Ecto neural progenitor cell (in vitro differentiated cells): ENCODE data around the gene DYNC1H1.

Source experiments
- DNase-seq: peaks from one replicate; pipeline ENCODE4 v3.0.0-alpha.2; 2018; ENCODE audit warnings: low spot score

DYNC1H1 gene

GRCh38 chr14:102000902-102001301 is 36.5 kb downstream of the DYNC1H1 start:
- no peak for DNase-seq

- no peak for DNase-seq
These were observed 41.0 kb downstream of the DYNC1H1 start for GRCh38 chr14:102005336-102005735.

- DNase-seq: no peak
These were observed 43.6 kb downstream of the DYNC1H1 start for GRCh38 chr14:102007916-102008418.

- DNase-seq: no peak
These were observed 44.5 kb downstream of the DYNC1H1 start for GRCh38 chr14:102008891-102009290.

- no peak for DNase-seq
These were observed 47.3 kb downstream of the DYNC1H1 start for GRCh38 chr14:102011631-102012030.

GRCh38 chr14:102012336-102012735 is 48.0 kb downstream of the DYNC1H1 start:
- DNase-seq: no peak

- no peak for DNase-seq
These were observed 49.4 kb downstream of the DYNC1H1 start for GRCh38 chr14:102013669-102014200.

- no peak for DNase-seq
These were observed 50.8 kb downstream of the DYNC1H1 start for GRCh38 chr14:102015045-102015685.

GRCh38 chr14:102015771-102016170 is 51.4 kb downstream of the DYNC1H1 start:
- no peak for DNase-seq

- DNase-seq: no peak
These were observed 52.2 kb downstream of the DYNC1H1 start for GRCh38 chr14:102016420-102017090.

- DNase-seq: no peak
These were observed 53.9 kb downstream of the DYNC1H1 start for GRCh38 chr14:102018251-102018650.

- DNase-seq: no peak
These were observed 54.7 kb downstream of the DYNC1H1 start for GRCh38 chr14:102019006-102019540.

GRCh38 chr14:102020058-102020971 is 55.9 kb downstream of the DYNC1H1 start:
- no peak for DNase-seq

GRCh38 chr14:102026934-102027333 is 62.6 kb downstream of the DYNC1H1 start:
- no peak for DNase-seq

- no peak for DNase-seq
These were observed 63.6 kb downstream of the DYNC1H1 start for GRCh38 chr14:102027951-102028350.

- DNase-seq: no peak
These were observed 64.4 kb downstream of the DYNC1H1 start for GRCh38 chr14:102028733-102029132.

GRCh38 chr14:102029956-102030355 is 65.6 kb downstream of the DYNC1H1 start:
- DNase-seq: no peak

GRCh38 chr14:102033241-102033640 is 68.9 kb downstream of the DYNC1H1 start:
- DNase-seq: no peak

- no peak for DNase-seq
These were observed 69.9 kb downstream of the DYNC1H1 start for GRCh38 chr14:102034301-102034700.

GRCh38 chr14:102035914-102036313 is 71.5 kb downstream of the DYNC1H1 start:
- no peak for DNase-seq

- DNase-seq: no peak
These were observed 73.3 kb downstream of the DYNC1H1 start for GRCh38 chr14:102037686-102038085.

GRCh38 chr14:102039157-102039556 is 74.8 kb downstream of the DYNC1H1 start:
- DNase-seq: no peak
